Transverse colon (tissue), 4 donors: ENCODE data around the gene SLC44A4.

ENCODE experiments used
- CTCF ChIP-seq, 5 experiments: fragments of 200-600 bp in 3 of 5; fragments of 450-650 bp in 2 of 5; sonication (generic) in 3 of 5; IDR thresholded peaks; 1 replicate in 2 of 5; 2 replicates in 3 of 5; pipeline ENCODE4 v1.5.1; 2016 to 2017; ENCODE audit warnings: antibody characterized with exemption in 5 of 5, inconsistent platforms in 3 of 5, mild to moderate bottlenecking in 2 of 5, moderate library complexity in 1 of 5
- EP300 ChIP-seq: sonication (generic); formaldehyde crosslinking; IDR thresholded peaks from one replicate; pipeline ENCODE4 v1.6.1; 2017; ENCODE audit warnings: antibody characterized with exemption, low read depth
- POLR2A ChIP-seq: fragments of 450-650 bp; IDR thresholded peaks from one replicate; pipeline ENCODE4 v1.6.1; 2016; ENCODE audit warnings: antibody characterized with exemption, mild to moderate bottlenecking, moderate library complexity
- POLR2AphosphoS5 ChIP-seq, 3 donors: sonication (generic); formaldehyde crosslinking; IDR thresholded peaks; one replicate each; pipeline ENCODE4 v1.6.1; 2016; ENCODE audit warnings: antibody characterized with exemption in 3 of 3

- no peak for TF ChIP-seq POLR2A
- no peak for TF ChIP-seq CTCF (IDR thresholded peaks at IDR 0.05)
- TF ChIP-seq EP300: no peak
- no peak for TF ChIP-seq POLR2AphosphoS5 (IDR thresholded peaks at IDR 0.05)
Measured at GRCh38 chr6:31838968-31839367, 39.8 kb downstream of the SLC44A4 start.
